Measurements from ENCODE around the gene MEMO1.

- no peak for TF ChIP-seq CTCF (conservative IDR thresholded peaks at IDR 0.05)
- TF ChIP-seq ZFX (IDR thresholded peaks at IDR 0.05), result no peak
Measured at GRCh38 chr2:31999438-31999837, 11.4 kb downstream of the MEMO1 start.
